CD4-positive, alpha-beta T cell treated with Interleukin-6 for 4 hours (primary cell): Measurements from ENCODE around the gene APOL3.
"Not testable (repeated sequence)": the region's sequence is repeated elsewhere in the genome, so short reads cannot be mapped to it uniquely, and the experiment has no call there.

Source experiments
- DNase-seq: peaks from one replicate; pipeline ENCODE4 v3.0.0-alpha.2; 2020; ENCODE audit warnings: mixed read lengths

APOL3 gene

DNA sequence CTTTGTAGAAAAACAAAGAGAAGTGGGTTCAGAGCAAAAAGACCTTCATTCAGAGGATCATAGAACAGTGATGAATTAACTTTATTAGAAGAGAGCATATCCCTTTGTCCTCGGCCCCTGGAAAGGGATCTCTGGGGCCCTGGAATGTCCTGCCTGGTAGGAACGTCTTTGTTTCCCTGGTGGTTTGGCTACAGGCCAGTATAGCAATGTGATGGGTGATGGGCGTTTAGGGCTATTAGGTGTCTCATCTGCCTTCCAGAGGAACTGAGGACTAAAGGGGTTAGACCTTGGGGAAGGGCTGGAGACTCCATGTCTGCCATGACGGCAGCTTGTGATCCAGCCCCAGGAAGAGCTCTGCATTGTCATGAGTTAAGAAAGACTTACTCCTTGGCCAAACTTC is 32.0 kb upstream of the APOL3 start:
- DNase-seq: no peak

DNA sequence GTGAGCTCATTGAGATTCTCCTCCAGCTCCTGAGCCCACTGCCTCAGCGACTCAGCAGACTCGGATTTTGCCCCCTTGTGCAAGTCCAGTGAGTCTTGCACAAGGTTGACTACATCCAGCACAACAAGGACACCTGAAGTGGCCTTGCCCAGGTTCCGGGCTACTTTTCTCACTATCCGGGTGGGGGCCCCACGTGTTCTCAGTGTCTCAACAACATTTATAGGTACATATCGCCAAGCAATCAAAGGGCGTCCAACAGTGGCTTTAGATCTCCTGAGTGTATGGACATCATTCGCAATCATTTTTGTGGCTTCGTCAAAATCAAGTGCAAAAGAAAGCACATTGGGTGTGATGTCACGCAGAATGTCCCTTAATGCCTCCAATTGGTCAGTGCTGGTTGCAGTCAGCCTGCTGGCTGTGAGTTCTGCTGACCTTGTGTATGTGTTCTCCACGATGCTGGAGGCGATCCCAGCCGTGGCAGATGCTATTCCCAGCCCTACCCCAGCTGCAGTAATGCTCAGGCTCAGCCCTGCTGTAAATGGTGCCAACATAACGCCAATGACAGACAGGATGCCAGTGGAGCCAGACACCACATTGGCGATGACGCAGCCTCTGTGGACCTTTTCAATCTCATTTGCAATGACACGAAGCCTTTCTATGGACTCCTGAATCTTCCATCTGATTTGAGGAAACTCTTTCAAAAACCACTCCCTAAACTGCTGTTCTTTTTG is 30.7 kb upstream of the APOL3 start:
- DNase-seq: no peak

DNA sequence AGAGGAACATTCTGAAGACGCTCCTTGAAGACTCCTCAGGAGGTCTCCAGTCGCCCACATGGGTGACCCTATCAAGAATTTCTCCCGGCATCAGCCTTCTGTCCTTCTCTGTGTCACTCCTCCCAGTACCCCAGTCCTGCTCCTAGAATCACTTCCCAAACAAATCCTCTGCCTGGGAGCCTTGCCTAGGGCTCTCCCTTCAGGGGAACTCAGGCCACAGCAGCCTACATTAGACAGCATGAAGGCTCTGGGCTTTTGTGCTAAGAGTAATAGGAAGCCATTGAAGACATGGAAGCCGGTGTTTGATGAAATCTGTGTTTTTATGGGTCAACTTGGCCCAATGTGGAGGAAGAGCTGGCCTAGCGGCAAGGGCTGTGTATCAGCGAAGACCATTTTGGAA is 27.3 kb upstream of the APOL3 start:
- DNase-seq: not testable (repeated sequence)

DNA sequence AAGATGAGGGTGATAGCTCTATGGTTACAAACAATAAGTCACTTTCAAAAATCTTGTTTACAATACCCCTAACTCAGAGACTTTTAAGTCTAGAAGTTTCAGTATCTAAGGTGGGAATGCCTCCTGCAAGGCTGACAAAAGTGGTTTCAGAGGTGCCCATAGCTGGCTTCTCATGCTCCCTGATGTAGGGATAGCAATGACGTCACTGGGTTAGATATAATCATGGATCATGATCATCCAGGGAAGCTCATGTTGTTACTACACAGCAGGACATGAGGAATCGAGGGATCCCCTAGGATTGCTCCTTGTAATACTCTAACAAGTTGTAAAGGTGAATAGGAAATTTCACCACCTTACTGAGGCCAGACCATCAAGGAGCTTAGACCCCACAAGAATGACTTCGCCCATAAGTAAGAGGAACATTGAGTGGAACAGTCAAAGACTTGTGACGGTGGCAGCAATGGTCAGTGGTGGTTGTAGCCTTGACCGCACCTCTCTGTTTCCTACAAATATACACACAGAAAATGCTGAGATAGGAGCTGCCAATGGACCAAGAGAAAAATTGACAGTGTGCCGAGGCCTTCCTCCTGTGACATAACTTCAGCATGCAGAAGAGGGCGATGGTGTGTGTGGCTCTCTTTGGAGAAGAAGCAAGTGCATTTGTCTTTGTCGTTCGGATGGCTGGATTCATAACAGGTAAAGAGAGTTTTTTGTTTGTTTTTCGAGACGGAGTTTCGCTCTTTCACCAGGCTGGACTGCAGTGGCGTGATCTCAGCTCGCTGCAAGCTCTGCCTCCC is 25.5 kb upstream of the APOL3 start:
- no peak for DNase-seq

DNA sequence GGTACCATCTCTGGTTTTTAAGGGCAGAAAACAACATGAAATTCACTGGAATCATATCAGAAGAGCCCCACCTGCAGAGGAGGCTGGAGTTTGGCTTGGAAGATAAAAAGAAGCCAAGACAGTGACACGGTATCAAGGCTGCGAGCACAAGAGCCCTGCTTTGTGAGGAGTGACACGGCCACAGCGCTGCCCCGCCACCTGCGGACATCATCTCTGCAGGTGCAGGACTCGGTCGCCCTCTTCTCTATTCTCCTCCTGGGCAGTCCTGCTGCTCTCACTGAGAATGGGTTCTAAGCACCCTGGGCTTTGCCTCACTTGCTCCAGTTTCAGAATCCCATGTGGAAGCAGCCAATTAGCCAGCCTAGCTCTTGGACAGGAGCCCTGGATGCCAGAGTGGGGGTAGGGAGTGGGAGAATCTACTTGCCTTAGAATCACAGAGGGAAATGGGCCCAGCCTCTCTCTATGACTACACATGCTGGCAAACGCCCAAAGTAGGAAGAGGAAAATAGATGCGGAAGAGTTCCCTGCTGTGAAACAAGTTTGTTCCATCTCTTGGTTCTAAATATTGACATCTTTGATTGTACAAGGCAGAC is 24.0 kb upstream of the APOL3 start:
- no peak for DNase-seq

DNA sequence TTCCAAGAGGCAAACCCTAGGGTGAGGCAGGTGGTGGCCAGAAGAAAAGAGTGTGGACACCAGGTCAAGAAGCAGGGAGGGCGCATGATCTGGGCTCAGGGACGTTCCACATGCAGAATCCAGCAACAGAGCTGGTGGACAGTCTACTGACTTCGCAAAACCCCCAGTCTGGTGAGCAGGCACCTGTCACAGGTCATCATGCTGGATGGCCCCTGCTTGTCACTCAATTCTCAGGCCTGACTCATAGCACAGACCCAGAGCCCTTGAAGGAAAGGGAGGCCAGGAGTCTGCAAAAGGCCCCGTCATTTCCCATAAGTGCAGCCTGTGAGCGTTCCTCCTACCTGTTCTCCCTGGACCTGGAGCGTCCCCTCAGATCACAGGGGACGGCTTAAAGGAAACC is 22.9 kb upstream of the APOL3 start:
- DNase-seq: no peak

DNA sequence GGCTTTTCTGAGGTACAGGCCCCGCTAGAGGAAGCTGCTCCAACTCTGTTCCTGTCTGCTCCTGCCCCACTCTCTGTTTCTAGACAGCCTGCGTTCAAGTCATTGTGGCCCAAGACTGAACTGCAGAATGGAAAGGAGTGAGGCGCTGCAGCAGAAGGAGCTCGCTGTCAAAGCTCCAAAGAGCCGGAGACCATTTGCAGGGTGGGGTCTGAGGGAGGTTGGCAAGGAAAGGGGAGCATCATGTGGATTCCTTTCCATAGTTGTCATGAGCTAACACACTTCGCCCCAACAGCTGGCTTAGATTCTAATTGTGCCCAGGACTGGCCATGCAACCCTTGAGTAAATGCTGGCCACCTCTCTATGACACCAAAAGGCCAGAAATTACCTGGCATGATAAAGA is 22.3 kb upstream of the APOL3 start:
- no peak for DNase-seq

DNA sequence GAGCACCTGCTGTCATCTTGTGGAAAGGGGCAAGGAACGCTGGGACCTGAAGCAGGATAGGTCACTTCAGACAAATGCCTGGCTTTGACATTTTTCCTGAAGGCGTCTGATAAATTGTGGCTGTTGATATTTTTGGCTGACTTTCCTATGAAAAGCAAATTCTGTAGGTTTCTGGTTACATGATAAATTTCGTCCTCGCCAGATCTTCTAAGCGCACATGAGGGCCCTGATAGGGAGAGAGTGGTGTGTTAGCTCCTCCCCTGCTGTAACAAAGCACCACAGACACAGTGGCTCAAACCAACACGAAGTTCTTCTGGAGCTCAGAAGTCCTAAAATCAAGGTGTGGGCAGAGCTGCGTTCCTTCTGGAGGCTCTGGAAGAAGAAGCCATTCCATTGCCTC is 21.5 kb upstream of the APOL3 start:
- DNase-seq: no peak

DNA sequence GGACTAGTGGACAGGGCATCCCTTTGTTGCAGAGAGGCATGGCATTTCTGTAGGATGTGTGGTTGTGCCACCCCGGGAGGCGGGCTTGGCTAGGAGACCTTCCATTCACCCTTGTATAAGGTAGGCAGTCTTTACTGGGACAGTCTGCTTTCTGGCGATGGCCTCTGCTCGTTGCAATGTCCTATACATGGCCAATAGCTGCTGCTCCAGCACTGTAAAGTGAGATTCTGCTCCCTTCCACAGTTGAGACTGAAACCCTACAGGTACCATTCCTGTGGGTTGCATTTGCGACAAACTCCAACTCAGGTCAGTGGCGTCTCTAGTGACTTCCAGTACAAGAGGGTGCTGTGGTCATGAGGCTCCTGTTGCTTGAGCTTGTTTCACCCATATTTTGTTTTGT is 20.4 kb upstream of the APOL3 start:
- DNase-seq: no peak

DNA sequence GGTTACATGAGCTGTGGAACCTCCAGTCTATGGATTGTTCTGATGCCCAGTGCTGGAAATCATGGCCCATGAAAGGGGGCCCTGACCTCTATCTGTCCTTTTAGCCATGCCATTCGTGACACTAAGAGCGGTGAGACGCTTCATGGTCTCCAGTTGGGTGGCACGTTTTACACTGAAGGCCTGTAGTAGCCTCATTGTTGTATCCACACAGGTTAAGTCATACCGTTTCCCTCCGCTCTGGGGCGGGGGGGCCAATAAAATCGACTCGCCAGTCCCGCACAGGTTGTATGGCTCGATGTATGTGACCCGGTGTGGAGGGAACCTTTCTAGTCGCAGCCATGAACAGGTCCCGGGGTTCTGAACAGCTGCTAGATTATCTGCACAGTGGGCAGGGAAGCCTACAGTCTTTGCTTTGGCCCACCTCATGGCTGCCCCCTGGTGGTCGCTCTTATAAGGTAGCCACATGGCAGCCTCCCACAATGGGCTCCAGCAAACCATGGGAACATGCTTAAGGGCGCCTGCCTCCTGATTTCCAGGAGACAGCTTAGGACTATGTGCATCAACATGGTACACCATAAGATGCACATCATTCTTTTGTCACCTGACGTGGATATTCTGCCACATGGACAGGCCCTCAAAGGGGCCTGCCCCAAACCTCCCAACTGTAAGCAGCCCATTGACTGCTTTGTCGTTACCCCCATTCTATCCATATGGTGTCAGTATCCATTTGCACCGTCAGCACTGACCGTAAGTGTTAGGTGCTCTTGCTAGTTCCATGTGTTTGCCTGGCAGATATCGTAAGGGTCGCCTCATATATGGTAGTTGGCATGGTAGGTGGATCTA is 19.7 kb upstream of the APOL3 start:
- peak; percentile 93 for DNase-seq

DNA sequence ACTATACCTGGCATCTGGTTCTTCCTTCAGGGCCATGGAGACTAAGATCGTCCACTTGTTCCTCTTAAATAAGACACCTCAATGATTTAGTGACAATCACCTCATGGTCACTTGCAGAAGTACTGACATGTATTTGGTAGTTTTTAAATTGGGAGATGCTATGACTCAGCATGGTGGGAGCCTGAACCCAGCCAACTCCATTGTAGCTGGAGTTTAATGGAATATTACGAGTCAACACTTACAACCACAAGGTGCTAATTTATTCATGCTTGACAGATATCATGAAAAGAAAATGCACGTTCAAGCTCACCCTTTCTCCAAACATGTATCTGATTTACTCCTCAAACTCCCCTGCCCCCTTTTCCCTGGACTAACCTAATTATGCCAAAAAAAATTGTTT is 16.6 kb upstream of the APOL3 start:
- DNase-seq: no peak

DNA sequence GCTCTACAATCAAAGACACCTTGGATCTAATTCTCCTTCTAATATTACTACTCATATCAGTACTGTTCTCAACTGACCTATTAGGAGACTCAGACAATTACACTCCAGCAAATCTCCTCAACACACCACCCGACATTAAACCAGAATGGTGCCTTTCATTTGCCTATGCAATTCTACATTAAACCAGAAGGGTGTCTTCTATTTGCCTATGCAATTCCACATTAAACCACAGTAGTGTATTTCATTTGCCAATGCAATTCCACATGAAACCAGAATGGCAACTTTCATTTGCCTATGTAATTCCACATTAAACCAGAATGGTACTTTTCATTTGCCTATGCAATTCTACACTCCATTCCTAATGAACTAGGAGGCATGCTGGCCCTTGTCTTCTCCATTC is 15.3 kb upstream of the APOL3 start:
- DNase-seq: no peak

DNA sequence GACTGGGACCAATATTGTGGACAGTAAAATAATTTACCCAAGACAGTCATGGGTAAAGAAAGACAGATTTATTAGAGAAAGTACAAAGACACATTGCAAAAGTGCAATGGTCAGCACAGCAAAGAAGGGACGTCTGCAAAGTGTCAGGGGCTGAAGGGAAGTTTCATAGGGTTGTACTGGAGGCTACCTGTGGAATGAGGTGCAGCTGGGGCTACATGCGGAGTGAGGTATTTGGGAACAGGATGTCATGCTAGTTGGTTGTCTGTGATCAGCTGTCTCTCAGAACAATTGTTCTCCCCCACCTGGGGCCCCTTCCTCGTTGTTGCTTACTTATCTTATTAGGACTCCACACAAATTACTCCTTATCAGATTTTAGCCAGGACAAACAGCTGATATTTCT is 11.4 kb upstream of the APOL3 start:
- no peak for DNase-seq

DNA sequence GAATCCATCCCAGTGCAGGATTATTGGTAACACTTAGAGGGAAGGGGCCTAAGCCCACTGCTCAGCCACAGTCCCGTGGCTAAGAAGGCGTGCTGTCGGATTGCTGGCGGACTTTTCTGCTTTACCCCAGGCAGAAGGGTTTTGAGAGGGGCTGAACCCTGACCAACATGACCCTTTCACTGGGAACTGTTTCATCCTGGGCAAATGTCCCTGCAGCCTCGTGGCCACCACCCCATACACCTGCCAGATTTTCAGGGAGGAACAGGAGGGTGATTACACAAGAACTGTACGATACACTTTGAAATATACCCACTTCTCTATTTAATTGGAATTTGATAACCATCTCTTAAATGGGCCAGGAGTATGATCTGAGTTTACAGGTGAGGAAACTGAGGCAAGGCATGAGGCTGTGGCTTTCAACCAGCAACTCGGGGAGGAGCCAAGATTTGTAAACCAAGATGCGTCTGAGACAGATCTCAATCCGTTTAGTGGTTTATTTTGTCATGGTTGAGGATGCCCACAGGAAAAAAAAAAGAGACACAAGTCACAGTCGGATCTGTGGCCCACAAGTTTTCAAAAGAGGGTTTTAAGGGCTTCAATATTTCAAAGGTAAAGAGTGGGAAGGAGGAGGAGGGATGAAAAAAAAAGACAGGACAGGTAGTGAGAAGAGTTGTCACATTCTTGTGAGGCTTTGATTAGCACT is 6.1 kb upstream of the APOL3 start:
- no peak for DNase-seq

DNA sequence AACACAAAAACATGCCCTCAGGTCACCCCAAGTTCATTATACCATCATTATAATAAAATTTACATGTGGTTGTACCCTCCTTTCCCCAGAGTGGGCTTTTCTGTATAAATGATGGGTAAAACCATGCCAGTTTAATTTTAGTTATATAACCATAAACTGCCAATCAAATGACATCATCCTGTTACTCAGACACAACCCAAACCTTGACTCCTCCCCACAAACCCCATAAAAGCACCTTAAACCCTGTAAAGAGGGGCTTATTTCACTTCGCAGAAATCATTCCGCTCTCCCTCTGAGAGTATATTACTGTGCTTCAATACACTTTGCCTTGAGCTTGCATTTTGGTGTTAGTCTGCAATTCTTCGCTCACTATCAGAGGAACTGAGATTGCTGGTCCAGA is 5.5 kb upstream of the APOL3 start:
- DNase-seq: no peak

DNA sequence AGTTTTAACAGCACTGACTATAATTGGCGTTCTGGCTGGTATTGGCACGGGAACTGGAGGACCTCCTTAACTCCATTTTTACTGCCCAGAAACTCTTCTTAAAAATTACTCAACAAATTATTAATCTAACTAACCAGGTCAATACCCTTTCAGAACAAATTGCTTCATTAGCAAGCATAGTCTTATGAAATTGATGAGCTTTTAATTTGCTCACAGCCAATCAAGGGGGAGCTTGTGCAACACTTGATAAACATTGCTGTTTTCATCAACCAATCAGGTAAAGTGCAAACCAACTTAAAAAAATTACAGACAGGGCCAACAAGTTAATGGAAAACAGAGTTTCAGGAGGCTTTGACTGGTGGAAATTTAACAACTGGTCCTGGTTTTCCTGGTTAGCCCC is 4.6 kb upstream of the APOL3 start:
- no peak for DNase-seq

DNA sequence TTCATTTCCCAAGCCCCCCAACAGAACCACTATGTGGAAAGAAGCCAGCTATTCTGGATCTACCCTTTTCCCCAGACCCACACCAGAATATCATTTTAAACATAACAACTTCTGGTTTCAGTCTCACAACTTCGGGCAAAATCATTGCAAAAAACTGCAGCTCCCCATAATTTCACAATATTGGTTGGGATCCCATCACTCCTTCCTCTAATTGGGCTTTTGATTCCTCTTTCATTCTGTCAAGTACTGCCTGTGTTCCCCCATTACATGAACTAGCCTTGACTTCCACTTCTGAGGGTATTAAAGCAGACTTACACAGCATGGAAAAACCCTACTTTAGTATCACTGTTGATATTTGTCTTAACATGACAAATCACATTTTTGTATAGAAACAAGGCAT is 4.1 kb upstream of the APOL3 start:
- DNase-seq: no peak

DNA sequence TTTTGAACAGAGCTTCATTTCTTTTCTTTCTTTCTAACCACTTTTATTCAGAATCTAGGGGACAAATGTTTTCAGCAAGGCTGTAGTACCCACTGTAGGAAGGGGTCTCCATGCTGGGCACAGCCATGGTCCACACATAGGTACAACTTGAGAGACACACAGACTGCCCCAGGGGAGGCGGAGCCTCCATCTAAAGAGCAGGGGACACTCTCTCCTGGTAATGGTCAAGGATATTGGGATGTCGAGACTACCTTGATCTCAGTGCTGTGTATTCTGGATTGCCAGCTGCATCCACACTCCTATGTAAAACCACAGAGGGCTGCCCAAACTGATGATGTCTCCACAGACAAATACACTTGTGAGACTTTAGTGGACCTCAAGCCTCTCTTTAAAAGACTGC is 2.9 kb upstream of the APOL3 start:
- no peak for DNase-seq

DNA sequence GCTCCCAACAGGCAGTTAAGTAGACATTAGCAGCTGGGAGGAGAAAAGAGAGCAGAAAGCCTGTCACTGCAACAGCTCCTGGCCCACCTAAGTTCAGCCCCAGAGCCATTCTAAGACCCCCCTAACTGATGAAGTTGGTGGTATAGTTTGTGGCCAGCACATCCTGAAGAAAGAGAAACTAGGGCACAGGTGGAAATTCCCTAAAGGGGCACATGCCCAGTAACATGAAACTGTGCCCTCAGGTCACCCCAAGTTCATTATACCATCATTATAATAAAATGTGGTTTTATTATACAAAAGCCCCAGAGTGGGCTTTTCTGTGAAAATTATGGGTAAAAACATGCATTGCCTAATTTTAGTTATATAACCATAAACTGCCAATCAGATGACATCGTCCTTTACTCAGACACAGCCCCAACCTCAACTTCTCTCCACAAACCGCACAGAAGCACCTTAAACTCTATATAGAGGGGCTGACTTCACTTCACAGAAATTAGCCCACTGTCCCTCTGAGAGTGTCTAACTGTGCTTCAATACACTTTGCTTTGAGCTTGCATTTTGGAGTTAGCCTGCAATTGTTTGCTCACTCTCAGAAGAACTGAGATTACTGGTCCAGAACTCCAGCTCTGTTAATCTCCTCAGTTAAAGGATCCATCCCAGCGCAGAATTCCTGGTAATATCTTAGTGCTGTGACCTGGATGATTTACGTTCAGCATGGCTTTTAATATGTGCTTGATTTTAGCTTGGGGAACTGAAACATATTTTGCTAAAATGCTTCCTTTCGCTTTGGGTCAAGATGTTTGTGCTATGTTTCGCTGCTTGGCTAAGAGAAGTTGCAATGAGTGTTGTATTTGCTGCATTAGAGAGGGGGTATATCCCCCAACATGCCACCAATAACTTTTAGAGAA is 1.8 kb upstream of the APOL3 start:
- peak; percentile 22 for DNase-seq

DNA sequence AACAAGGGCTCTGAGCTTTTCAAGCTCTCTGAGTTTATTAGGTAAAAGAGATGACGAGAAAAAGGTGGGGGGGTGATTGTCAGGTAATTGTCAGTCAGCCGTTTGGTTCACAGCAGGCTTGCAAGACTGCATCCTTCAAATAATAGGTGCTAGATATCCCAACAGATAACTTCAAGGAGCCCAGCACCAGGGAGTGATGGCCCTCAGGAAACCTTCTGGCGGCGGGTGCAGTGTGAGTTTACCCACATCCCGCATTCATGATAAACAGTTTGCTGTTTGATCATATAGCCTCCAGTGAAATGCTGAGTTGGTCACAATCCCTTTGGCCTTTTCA is 1.2 kb upstream of the APOL3 start:
- peak; percentile 48 for DNase-seq

DNA sequence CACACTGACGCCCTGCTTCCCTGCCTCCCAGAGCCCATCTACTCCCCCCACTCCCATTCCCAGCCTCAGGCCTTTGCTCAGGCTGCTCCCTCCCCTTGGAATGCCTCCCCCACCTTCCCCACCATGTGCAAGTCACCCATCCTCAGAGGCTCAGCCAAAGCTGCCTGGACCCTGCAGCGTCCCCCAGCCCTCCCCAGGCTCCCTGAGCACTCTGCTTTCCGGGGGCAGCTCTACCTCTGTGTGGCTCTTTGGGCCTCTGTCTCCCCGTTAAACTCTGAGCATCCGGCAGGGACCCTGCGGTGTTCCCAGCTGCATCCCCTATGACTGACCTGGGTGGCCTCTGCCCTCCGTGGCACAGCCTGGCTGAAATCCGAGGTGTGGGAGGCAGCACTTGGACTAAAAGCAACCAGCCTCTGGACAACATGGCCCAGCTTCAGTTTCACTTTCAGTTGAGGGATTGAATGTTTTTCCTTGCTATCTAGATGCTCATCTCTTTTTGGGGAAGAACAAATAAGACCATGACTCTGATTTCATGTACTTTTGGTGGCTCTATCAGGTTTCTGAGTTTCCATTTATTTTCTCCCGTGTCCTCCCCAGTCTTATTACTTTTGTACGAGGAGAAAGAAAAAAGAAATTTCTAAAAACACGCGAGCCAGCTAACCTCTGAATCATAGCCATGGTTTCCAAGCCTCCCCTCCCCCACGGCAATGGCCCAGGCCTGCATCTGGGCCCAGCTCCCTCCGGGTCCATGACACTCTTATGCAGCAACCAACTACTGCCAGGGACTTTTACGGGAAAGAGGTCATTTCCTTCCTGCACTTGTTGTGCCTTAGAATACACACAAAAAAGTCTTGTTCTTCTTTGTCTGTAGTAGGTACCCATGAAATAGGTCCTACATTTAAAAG is 3.8 kb downstream of the APOL3 start:
- DNase-seq: peak; percentile 88
